GM23338 (cell line): ENCODE results near the gene LYPLAL1. TPM values are rescaled to one million over a fixed set of nuclear protein-coding genes. Genes with fewer than 3 reads are reported as not detected.

Source experiments
- ATAC-seq: fragments of 200-7000 bp; cut with Tn5 transposase; 3 replicates; pipeline ENCODE4 v1.9.1; 2020
- DNase-seq: peaks from one replicate; pipeline ENCODE4 v3.0.0-alpha.2; 2015; ENCODE audit warnings: low spot score
- H2AFZ ChIP-seq: fragments of 200-600 bp; sonication (generic); 2 replicates; pipeline ENCODE4 v1.8.0; 2016; ENCODE audit warnings: antibody characterized with exemption, mild to moderate bottlenecking, moderate library complexity
- H3F3A ChIP-seq: fragments of 200-600 bp; sonication (generic); replicated peaks from 2 replicates; pipeline ENCODE4 v1.8.0; 2017; ENCODE audit warnings: antibody characterized with exemption, mixed run types, low read depth
- H3K27ac ChIP-seq: fragments of 200-600 bp; sonication (generic); 2 replicates; pipeline ENCODE4 v1.6.1; 2016; ENCODE audit warnings: low read depth
- H3K27me3 ChIP-seq: fragments of 200-600 bp; sonication (generic); 2 replicates; pipeline ENCODE4 v1.8.0; 2016; ENCODE audit warnings: mild to moderate bottlenecking, mixed run types, moderate library complexity; ENCODE audit not compliant: insufficient read depth
- H3K36me3 ChIP-seq: fragments of 200-600 bp; sonication (generic); 2 replicates; pipeline ENCODE4 v1.8.0; 2016; ENCODE audit warnings: mild to moderate bottlenecking; ENCODE audit not compliant: insufficient read depth
- H3K4me1 ChIP-seq: fragments of 200-600 bp; sonication (generic); 2 replicates; pipeline ENCODE4 v1.8.0; 2016; ENCODE audit warnings: mild to moderate bottlenecking, moderate library complexity; ENCODE audit not compliant: insufficient read depth
- H3K4me2 ChIP-seq: fragments of 200-600 bp; sonication (generic); 2 replicates; pipeline ENCODE4 v1.7.1; 2017; ENCODE audit warnings: mixed run types
- H3K4me3 ChIP-seq: fragments of 200-600 bp; sonication (generic); 2 replicates; pipeline ENCODE4 v1.6.1; 2016; ENCODE audit warnings: mixed run types
- H3K79me2 ChIP-seq: fragments of 200-600 bp; sonication (generic); replicated peaks from 2 replicates; pipeline ENCODE4 v1.8.0; 2017; ENCODE audit warnings: mild to moderate bottlenecking; ENCODE audit not compliant: insufficient read depth
- H3K9me2 ChIP-seq: fragments of 200-600 bp; sonication (generic); 2 replicates; pipeline ENCODE4 v1.8.0; 2017; ENCODE audit not compliant: insufficient read depth
- H4K20me1 ChIP-seq: fragments of 200-600 bp; sonication (generic); replicated peaks from 2 replicates; pipeline ENCODE4 v1.8.0; 2017; ENCODE audit warnings: mild to moderate bottlenecking; ENCODE audit not compliant: insufficient read depth
- H3K27ac Mint-ChIP-seq: 2 replicates; pipeline ENCODE4 v1.8.0; 2020; ENCODE audit warnings: inconsistent platforms, mild to moderate bottlenecking, moderate library complexity, mixed read lengths
- H3K27me3 Mint-ChIP-seq: 3 replicates; pipeline ENCODE4 v1.8.0; 2022; ENCODE audit warnings: low read depth, mild to moderate bottlenecking, moderate library complexity, mixed read lengths, inconsistent platforms; ENCODE audit not compliant: insufficient read depth, poor library complexity
- H3K36me3 Mint-ChIP-seq: 3 replicates; pipeline ENCODE4 v1.8.0; 2021; ENCODE audit warnings: low read depth, mild to moderate bottlenecking, inconsistent platforms, moderate library complexity, mixed read lengths
- H3K4me1 Mint-ChIP-seq: 3 replicates; pipeline ENCODE4 v1.8.0; 2020; ENCODE audit warnings: mild to moderate bottlenecking, inconsistent platforms, mixed read lengths
- H3K4me3 Mint-ChIP-seq: 3 replicates; pipeline ENCODE4 v1.8.0; 2021; ENCODE audit warnings: moderate library complexity, mild to moderate bottlenecking, inconsistent platforms, mixed read lengths
- H3K9me3 Mint-ChIP-seq: 3 replicates; pipeline ENCODE4 v1.8.0; 2020; ENCODE audit warnings: moderate library complexity, mild to moderate bottlenecking, inconsistent platforms, mixed read lengths
- CREB1 ChIP-seq: fragments of 250-450 bp; sonication (Bioruptor Pico); IDR thresholded peaks from 2 replicates; pipeline ENCODE4 v1.5.0; 2020; ENCODE audit warnings: low read depth, mild to moderate bottlenecking, moderate library complexity
- CTCF ChIP-seq, 2 experiments: fragments of 200-600 bp in 1 of 2; sonication (generic) in 1 of 2; conservative IDR thresholded peaks; 2 replicates each; pipeline versions ENCODE4 v1.5.1 to v1.6.1; 2016 to 2017; ENCODE audit warnings: antibody characterized with exemption in 2 of 2, low read depth in 2 of 2, mild to moderate bottlenecking in 2 of 2, moderate library complexity in 1 of 2
- ETS1 ChIP-seq: IDR thresholded peaks from 2 replicates; pipeline ENCODE4 v1.6.1; 2016; ENCODE audit warnings: antibody characterized with exemption
- EZH2 ChIP-seq: fragments of 200-600 bp; sonication (generic); IDR thresholded peaks from one replicate; pipeline ENCODE4 v1.8.0; 2017; ENCODE audit warnings: antibody characterized with exemption, mild to moderate bottlenecking, low read depth; ENCODE audit not compliant: unreplicated experiment
- EZH2phosphoT487 ChIP-seq: fragments of 200-600 bp; sonication (generic); IDR thresholded peaks from one replicate; pipeline ENCODE4 v1.8.1; 2018; ENCODE audit warnings: antibody characterized with exemption; ENCODE audit not compliant: unreplicated experiment
- JUNB ChIP-seq: IDR thresholded peaks from one replicate; pipeline ENCODE4 v1.6.1; 2016; ENCODE audit warnings: antibody characterized with exemption; ENCODE audit not compliant: unreplicated experiment
- NANOG ChIP-seq: IDR thresholded peaks from 2 replicates; pipeline ENCODE4 v1.6.1; 2016; ENCODE audit warnings: antibody characterized with exemption, borderline replicate concordance
- POLR2AphosphoS5 ChIP-seq: IDR thresholded peaks from 2 replicates; pipeline ENCODE4 v1.6.1; 2016; ENCODE audit warnings: antibody characterized with exemption, low read depth
- REST ChIP-seq: IDR thresholded peaks from one replicate; pipeline ENCODE4 v1.6.1; 2018; ENCODE audit warnings: antibody characterized with exemption; ENCODE audit not compliant: unreplicated experiment
- STAT1 ChIP-seq: IDR thresholded peaks from one replicate; pipeline ENCODE4 v1.6.1; 2016; ENCODE audit warnings: antibody characterized with exemption; ENCODE audit not compliant: unreplicated experiment
- ZNF114 ChIP-seq: fragments of 250-450 bp; sonication (Bioruptor Pico); IDR thresholded peaks from 2 replicates; pipeline ENCODE4 v1.5.0; 2020; ENCODE audit warnings: mild to moderate bottlenecking, moderate library complexity
- ZNF331 ChIP-seq: fragments of 250-450 bp; sonication (Bioruptor Pico); IDR thresholded peaks from 2 replicates; pipeline ENCODE4 v1.5.0; 2020; ENCODE audit warnings: low read depth, mild to moderate bottlenecking, moderate library complexity
- ZNF462 ChIP-seq: fragments of 250-450 bp; sonication (Bioruptor Pico); IDR thresholded peaks from 2 replicates; pipeline ENCODE4 v1.5.0; 2020; ENCODE audit warnings: mild to moderate bottlenecking, moderate library complexity
- polyA plus RNA-seq: library from polyadenylated mRNA; unstranded; fragments of >200 nt; fragmentation: Nextera tagmentation; extraction: Ambion mirVana; gene quantifications from 2 replicates; pipeline ENCODE4 v1.2.1, GENCODE V29; 2016
- total RNA-seq: library from RNA; depleted of rRNA; stranded (reverse); fragments of >200 nt; shearing (Covaris generic); gene quantifications from 2 replicates; pipeline ENCODE4 v1.2.3, GENCODE V29; 2014

LYPLAL1 gene
- total and polyA plus RNA-seq, 2 experiments from 2014 or later, result 9.9 to 60.2 TPM

- no peaks in the 10 kb centered on the region for H3K4me1 ChIP-seq
- no peaks in the 10 kb centered on the region for H3K36me3 ChIP-seq
- Mint-ChIP-seq H3K4me1 (no peaks in the 10 kb centered on the region), H3K9me3 (no peaks in the 10 kb centered on the region), H3K36me3 (no peaks in the 10 kb centered on the region; the same call in 2 of the 3 replicates), H3K27me3 (no peaks in the 10 kb centered on the region), H3K4me3 (no peak overlapping the region), H3K27ac (no peak overlapping the region)
- DNase-seq, result peak; percentile 21
- TF ChIP-seq EZH2 (no peak), ZNF331 (CRISPR knock-in tag) (no peak), STAT1 (no peak), REST (no peak), CREB1 (CRISPR knock-in tag) (no peak), ZNF462 (CRISPR knock-in tag) (no peak), ETS1 (no peak), CTCF (conservative IDR thresholded peaks at IDR 0.05; ENCODE audit: low read depth in 2 of 2) (no peak), JUNB (no peak), ZNF114 (no peak), NANOG (no peak), POLR2AphosphoS5 (no peak), EZH2phosphoT487 (no peak)
- no peaks in the 10 kb centered on the region for H3F3A ChIP-seq
- no peaks in the 10 kb centered on the region for H4K20me1 ChIP-seq
- H3K4me2 ChIP-seq, result no peak overlapping the region
- no peak overlapping the region for H3K27ac ChIP-seq
- no peaks in the 10 kb centered on the region for H3K79me2 ChIP-seq
- H3K4me3 ChIP-seq, result no peak overlapping the region
- no peak overlapping the region for H2AFZ ChIP-seq
- ATAC-seq, result no peak
- no peaks in the 10 kb centered on the region for H3K9me2 ChIP-seq
- H3K27me3 ChIP-seq, result no peaks in the 10 kb centered on the region
These were observed 54.4 kb downstream of the LYPLAL1 start for GRCh38 chr1:219228058-219228419.
